GM06990 (cell line): ENCODE data around the gene NME5.
"Not testable (repeated sequence)": the region's sequence is repeated elsewhere in the genome, so short reads cannot be mapped to it uniquely, and the experiment has no call there.

Experiments
- DNase-seq: peaks from one replicate; pipeline ENCODE4 v3.0.0-alpha.2; 2011; ENCODE audit not compliant: insufficient read length; ENCODE audit errors: extremely low read depth
- H3K27me3 ChIP-seq: replicated peaks from 2 replicates; pipeline ENCODE4 v1.6.0; 2011; ENCODE audit warnings: low read length; ENCODE audit not compliant: control insufficient read depth, insufficient read depth
- H3K36me3 ChIP-seq: 2 replicates; pipeline ENCODE4 v1.5.1; 2011; ENCODE audit warnings: low read length; ENCODE audit not compliant: control insufficient read depth, insufficient read depth
- H3K4me3 ChIP-seq: replicated peaks from 2 replicates; pipeline ENCODE4 v1.5.1; 2011; ENCODE audit warnings: low read depth, mild to moderate bottlenecking, control low read depth, low read length
- CTCF ChIP-seq: IDR thresholded peaks from 2 replicates; pipeline ENCODE4 v1.5.1; 2011; ENCODE audit warnings: low read length, control low read depth, mild to moderate bottlenecking, inconsistent platforms; ENCODE audit not compliant: insufficient read depth, poor library complexity, severe bottlenecking

NME5 gene

GRCh38 chr5:138149530-138149929 lies 10.3 kb upstream of the NME5 start:
- no peak for TF ChIP-seq CTCF
- no peak overlapping the region for H3K4me3 ChIP-seq
- no peaks in the 10 kb centered on the region for H3K27me3 ChIP-seq
- no peak for DNase-seq
- H3K36me3 ChIP-seq, result no peaks in the 10 kb centered on the region

DNA sequence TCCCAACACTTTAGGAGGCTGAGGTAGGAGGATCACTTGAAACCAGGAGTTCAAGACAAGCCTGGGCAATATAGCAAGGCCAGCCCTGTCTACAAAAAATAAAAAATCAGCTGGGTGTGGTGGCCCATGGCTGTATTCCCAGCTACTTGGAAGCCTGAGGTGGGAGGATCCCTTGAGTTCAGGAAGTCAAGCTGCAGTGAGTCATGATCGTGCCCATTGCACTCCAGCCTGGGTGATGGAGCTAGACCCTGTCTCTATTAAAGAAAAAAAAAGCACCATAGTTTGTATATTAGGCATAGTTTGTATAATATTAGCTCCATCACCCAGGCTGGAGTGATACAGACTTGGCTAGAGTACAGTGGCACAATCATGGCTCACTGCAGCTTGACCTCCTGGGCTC lies 9.6 kb upstream of the NME5 start:
- Histone ChIP-seq H3K36me3 (no peaks in the 10 kb centered on the region), H3K4me3 (no peak overlapping the region), H3K27me3 (no peaks in the 10 kb centered on the region)
- no peak for TF ChIP-seq CTCF
- DNase-seq, result no peak

DNA sequence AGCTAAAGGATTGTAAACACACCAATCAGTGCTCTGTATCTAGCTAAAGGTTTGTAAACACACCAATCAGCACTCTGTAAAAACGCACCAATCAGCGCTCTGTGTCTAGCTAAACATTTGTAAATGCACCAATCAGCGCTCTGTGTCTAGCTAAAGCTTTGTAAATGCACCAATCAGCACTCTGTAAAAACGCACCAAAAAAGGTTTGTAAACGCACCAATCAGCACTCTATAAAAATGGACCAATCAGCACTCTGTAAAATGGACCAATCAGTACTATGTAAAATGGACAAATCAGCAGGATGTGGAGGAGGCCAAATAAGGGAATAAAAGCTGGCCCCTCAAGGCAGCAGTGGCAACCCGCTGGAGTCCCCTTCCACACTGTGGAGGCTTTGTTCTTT lies 4.3 kb upstream of the NME5 start:
- not testable (repeated sequence) for H3K36me3 ChIP-seq, H3K27me3 ChIP-seq, DNase-seq, H3K4me3 ChIP-seq

DNA sequence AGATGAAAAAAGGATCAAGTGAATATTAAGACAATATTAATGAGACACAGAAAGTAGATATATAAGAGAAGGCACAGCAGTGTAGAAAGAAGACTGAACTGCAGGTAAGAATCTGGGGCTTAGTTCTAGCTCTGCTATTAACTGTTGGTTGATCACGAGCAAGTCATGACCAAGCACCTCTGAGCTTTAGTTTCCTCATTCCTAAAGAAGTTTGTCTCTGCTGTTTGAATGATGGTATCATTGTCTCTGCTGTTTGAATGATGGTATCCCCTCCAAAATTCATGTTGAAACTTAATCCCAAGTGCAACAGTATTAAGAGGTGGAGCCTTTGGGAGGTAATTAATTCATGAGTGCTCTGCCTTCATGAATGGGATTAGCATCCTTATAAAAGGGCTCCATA lies 2.5 kb upstream of the NME5 start:
- no peaks in the 10 kb centered on the region for H3K36me3 ChIP-seq
- H3K4me3 ChIP-seq, result no peak overlapping the region
- H3K27me3 ChIP-seq, result no peaks in the 10 kb centered on the region
- no peak for TF ChIP-seq CTCF
- DNase-seq, result no peak

DNA sequence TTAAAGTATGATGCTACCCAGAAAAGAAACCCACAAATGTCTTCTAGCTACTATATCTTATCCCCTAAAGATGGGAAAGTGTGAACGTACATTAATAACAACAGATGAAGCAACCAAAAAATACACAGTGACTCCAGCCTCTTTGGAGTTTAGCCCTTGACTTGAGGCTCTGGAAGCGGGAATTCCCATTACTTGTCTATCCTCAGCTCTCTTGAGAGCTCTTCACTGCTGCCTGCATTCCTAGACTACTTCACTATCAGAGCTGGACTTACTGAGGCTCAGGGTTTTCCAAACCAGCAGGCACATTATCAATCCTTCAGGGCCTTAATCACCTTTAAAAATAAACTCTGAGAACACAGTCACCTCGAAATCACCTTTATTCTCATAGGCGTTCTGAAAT lies 1.0 kb upstream of the NME5 start:
- Histone ChIP-seq H3K4me3 (no peak overlapping the region), H3K27me3 (no peaks in the 10 kb centered on the region), H3K36me3 (no peaks in the 10 kb centered on the region)
- no peak for DNase-seq
- no peak for TF ChIP-seq CTCF

GRCh38 chr5:138139781-138140090 lies 508 bp upstream of the NME5 start:
- no peak for DNase-seq
- TF ChIP-seq CTCF, result no peak
- no peaks in the 10 kb centered on the region for H3K36me3 ChIP-seq
- no peak overlapping the region for H3K4me3 ChIP-seq
- no peaks in the 10 kb centered on the region for H3K27me3 ChIP-seq

DNA sequence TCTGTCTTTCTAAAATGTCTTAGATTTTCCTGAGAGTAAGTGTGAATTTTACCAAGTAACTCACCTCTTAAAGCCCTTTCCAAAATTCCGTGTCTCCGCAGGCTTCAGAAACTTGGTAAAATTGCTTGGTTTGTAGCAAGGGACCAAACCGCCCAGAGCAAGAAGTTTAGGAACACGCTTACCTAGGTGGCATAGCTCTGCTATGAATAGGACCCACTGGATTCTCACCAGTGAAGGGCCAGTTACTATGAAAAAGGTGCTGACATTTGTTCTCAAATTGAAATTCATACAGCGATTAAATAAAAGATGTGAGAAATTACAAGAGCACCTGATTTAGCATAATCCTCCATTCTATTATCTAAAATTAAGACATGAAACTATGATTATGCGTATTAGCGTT lies 6.7 kb downstream of the NME5 start:
- Histone ChIP-seq H3K4me3 (no peak overlapping the region), H3K27me3 (no peaks in the 10 kb centered on the region), H3K36me3 (no peaks in the 10 kb centered on the region)
- no peak for TF ChIP-seq CTCF
- no peak for DNase-seq
